Anterior cingulate cortex (tissue), 58 donors: ENCODE measurements around the gene ZNF608.

Source experiments
- DNase-seq, 58 donors: peaks; one replicate each; lab custom pipeline; 2025; lab: John Stamatoyannopoulos, UW

ZNF608 gene

DNA sequence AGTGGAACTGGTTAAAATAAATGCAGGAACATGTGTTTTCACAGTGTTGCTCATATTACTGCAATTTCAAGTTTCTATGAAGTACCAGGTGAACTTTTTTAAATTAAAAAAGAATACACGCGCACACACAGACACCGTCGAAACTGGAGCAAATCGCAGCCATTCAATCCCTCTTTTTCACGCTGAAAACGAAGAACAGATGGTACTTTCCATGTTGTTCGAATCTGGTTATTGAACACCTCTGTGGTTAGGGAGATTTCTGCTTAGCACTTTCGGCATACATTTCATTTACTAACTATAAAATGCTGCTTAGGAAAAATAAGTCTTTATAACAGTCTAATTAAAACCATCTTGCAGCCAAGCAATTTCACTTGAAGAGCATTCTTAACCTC lies 6.8 kb downstream of the ZNF608 start:
- no peak for DNase-seq

GRCh38 chr5:124738681-124739633 lies 7.5 kb downstream of the ZNF608 start:
- no peak for DNase-seq

DNA sequence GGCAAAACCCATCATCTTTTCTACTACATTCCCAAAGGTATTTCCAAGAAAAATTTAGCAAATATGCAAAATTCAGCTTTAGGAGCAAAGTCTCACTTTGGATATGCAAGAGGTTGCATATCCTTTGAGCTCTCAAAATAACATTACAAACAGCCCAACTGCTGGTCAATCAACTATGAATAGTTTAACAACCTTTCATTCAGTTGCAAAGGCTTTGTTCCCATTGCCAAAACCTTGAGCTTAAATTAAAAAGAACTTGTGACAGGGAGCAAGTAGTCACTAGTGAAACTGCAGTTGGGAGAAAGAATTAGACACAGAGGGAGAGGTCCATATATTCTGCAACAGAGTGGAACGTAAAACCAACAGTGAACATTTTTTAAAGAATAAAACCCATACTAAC lies 8.8 kb downstream of the ZNF608 start:
- no peak for DNase-seq

DNA sequence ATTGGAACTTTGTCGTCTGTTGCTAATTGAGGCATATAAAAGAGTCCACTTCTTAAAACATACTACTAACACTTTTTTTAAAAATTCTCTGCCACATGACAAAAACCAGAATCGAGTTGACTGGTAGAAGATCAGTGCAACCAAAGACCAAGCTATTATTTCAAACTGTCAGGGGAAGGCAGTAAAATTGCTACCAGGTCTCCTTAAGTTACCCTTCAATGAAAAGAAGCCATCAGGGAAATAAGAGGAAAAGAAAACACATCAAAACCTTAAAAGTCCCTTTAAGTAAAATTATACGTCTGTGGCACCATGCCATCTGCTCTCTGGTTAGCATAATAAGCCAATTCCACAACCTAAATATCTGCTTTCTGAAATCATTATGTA lies 9.6 kb downstream of the ZNF608 start:
- no peak for DNase-seq

DNA sequence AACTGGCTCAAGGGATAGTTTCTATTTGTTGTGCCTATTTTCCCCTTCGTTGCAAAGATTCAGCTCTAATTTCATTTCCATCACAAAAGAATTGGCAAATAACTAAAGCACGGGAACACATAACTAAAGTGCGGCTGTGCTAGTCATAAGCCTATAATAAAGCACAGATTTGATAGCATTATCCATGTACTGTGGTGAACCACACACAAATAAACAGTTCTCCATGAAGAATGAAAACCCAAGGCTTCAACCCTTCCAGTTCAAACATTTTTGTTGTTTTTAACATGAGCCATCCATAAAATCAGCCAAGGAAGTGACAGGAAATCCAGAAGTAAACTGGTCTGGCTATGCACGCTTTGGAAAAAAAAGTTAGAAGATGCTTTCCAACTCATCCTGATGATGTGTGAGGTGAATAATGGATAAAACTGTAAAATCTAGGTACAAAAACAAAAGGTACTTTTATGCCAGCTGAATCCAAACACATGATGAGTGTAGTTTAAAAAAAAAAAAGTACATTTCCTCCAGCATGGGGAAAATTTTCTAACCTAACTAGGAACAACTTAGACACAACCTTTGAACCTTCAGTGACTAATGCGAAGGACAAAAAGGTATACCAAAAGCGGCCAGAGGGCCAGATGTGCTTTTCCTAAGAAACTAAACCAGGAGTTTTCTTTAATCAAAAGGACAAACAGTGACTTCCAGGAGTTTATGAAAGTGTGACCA lies 10.2 kb downstream of the ZNF608 start:
- DNase-seq: no peak

- peak in 6 of 58 donors; percentile 9 to 31 (median 20) for DNase-seq
Measured at GRCh38 chr5:124735169-124735858, 11.1 kb downstream of the ZNF608 start.

DNA sequence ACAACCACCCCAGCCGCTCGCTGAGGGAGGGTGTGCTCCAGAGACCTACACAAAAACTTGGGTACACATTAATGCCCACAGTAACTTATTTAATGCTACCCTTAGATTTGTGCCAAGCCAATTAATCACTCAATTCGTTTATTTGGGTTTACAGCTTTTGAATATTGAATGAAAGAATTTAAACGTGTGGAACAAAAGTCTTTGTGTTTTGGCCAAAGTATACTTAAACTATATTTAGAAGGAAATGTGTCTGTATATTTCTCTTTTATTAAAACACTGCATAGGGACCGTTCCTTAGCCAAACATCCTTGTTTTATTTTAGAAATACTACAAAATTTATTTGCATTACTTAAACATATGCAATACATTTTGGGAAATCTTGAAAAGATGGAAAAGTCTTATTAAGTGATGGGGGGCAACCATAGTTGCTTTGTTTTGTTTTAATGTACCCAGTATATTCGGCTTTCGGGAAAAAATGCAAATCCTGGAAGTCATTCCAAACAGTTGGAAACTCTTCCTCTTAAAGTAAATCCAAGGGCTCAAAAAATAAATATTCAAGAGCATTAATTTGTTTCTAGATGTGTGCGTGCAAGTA lies 11.8 kb downstream of the ZNF608 start:
- no peak for DNase-seq

GRCh38 chr5:124733329-124733650 lies 13.1 kb downstream of the ZNF608 start:
- no peak for DNase-seq

DNA sequence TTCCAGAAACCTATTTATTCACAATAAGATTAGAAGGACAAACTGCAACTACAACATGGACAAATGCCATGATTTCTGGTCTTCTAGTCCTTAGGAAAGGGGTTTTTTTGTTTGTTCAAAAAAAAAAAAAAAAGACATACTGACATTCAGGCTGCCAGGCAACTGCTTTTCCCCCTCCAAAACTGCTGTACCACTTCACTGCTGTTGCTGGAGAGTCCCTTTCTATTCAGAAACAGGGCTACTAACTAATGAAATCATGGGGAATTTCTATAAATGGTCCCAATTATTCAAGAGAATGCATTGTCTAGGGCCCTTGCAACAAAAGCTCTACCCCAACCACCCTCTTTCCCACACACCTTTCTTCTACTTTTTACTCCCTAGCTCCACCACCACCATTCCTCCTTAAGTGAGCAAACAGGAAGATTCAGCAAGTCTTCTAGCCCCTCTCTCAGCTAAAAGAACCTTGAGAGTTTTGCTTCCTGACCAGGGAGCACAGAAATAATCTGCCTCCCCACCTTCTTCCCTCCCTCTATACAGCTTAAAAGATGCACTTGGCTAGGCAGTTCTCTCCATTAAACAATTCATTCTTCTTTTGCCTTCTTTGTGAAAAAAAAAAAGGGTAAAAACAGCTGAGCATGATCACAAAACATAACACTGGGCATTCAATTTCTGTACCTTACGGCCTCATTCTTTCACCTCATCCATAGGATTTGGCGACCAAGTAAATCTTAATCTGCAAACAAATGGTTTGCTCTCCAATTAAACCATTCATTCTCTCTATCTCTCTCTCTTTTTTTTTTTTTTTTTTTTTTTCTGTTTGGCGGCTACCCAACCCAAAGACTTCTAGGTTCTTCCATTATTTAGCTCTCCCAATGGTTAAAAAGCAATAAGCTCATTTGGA lies 13.8 kb downstream of the ZNF608 start:
- DNase-seq: peak in 3 of 58 donors; percentile 17 to 36 (median 27)

DNA sequence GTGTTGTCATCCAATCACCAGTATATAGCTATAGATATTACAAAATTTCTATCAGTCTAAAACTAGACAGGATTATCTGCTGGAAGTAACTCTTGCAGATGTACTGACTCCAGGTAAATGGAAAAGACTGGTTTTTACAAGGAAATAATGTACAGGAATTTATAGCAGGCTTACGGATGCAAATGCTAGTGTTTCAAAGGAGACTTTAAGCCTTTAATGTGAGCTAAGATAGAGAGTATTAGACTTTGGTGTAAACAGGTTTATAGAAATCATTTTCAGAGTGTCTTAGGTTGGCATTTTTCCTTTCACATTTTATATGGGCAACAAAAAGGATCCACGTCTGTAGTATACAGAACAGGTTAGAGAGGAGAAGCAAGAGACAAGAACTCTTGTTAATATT lies 16.1 kb downstream of the ZNF608 start:
- no peak for DNase-seq

- DNase-seq: no peak
Measured at GRCh38 chr5:124729720-124730359, 16.6 kb downstream of the ZNF608 start.

DNA sequence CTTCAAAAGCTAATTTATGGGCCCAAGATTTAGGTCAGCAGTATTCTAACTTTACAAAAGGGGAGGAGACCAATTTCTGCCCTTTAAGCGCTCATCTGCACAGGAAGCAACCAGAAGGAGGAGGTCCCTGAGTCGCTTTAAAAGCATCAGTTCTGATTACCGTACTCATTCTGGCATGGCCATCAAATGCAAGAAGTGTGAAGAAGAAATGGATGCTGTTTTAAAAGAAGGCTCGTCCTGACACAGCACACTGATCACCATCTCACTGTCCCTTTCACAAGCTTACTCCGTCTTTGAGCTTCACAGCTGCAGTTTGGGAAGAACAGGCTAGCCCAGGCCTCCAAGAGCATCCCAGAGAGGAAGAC lies 17.5 kb downstream of the ZNF608 start:
- no peak for DNase-seq

DNA sequence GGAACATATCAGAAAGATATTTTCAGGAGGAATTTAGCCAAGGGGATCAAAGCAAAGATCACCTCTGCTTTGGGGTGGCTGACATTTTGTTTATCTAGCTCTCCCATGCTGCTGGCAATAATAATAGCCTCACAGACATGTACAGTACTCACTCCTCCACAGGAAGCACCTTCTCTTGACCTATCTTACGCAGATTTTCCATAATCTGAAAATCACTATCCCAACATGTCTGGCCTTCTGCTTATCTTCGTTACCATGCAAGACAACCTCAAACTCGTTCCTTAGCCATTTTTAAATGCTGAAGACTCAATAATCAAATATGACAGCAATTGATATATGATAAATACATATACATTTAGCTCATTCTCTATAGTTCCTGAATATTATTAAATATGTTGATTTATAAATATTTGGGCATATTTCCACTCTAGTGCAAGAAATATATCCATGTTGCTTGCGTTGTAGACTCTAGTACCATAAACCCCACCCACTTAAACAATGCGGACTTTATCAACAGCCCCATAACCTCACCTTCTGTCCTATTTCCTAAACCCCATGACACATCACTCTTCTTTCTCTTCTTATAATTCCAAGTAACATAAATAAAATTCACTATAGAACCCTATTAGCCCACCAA lies 18.0 kb downstream of the ZNF608 start:
- no peak for DNase-seq

DNA sequence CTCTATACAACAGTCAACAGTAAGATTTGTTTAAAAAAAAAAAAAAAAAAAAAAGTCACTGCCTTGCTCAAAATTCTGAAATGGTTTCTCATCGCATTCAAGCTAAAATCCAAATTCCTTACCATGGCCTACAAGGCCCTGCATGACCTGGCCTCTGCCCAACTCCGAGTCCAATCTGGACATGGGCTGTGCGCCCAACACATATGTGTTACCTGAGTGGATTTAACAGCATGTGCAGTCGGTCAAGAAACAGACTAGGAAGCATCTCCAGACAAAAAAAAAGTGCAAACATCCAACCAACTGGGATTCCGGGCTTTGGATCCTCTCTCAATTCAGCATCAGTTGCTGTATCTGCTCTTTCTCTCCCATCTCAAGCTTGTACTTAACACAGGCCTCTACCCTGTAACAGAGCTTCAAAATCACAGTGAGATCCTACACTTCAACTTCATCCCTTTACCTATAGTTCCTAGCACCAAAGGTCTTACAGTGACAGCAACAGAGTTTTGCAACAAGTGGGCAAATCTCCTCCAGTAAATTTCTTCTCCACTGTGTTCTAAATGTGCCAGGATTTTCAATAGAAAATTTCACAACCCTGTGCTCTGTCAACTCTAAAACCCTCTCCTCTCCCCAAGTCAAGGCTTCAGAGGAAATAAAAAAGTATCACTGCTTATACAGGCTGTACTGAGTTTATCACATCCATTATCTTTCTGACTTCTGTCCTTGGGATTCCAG lies 19.6 kb downstream of the ZNF608 start:
- no peak for DNase-seq

GRCh38 chr5:124725622-124726258 lies 20.7 kb downstream of the ZNF608 start:
- DNase-seq: no peak

- DNase-seq: no peak
Measured at GRCh38 chr5:124725040-124725434, 21.4 kb downstream of the ZNF608 start.

DNA sequence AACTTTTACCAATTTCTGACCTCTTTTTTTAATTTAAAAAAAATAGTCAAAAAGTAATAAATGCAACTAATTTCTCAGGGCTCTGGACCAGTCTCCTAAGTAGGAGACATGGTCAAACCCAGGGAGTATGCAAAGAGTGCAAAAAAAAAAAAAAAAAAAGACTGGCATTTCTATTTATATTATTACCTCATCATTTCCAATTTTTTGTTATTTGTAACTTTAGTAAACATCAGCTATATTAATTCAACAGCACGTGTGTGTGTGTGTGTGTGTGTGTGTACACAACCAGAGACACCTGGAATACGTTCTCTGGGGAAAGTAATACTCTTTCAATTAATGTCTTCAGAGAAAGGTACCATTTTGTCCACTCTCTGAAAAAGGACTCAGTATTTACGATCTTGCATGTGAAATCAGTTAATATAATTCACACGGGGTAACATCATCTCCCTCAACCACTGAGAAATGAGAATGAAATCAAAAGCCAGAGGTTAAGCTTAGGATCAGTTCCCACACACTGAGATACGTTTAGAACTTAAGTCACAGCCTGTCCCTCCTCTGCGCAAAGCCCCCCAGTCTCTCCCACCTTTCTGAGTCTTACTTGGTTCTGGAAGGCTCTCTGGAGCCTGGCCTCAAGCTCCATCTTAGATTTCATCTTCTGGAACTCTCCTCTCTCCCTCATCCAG lies 21.9 kb downstream of the ZNF608 start:
- no peak for DNase-seq
